Trophoblast cell (in vitro differentiated cells and primary cell): ENCODE measurements around the gene COX6A1.

ENCODE experiments used
- DNase-seq, 2 donors: peaks; one replicate each; pipeline ENCODE4 v3.0.0-alpha.2; 2016
- H2AFZ ChIP-seq: 2 replicates; pipeline ENCODE4 v1.6.1; 2013; ENCODE audit warnings: low read length, moderate library complexity, mild to moderate bottlenecking; ENCODE audit not compliant: insufficient read depth, poor library complexity
- H2AK5ac ChIP-seq: 2 replicates; pipeline ENCODE4 v1.6.1; 2013; ENCODE audit warnings: mild to moderate bottlenecking, low read length
- H2BK120ac ChIP-seq: 2 replicates; pipeline ENCODE4 v1.6.1; 2013; ENCODE audit warnings: low read length, mild to moderate bottlenecking, moderate library complexity; ENCODE audit not compliant: insufficient read depth, poor library complexity
- H2BK12ac ChIP-seq: 2 replicates; pipeline ENCODE4 v1.6.1; 2013; ENCODE audit warnings: mild to moderate bottlenecking, low read length, moderate library complexity
- H2BK5ac ChIP-seq: 2 replicates; pipeline ENCODE4 v1.6.1; 2013; ENCODE audit warnings: low read length, low read depth, moderate library complexity, mild to moderate bottlenecking; ENCODE audit not compliant: poor library complexity
- H3K14ac ChIP-seq: 2 replicates; pipeline ENCODE4 v1.6.1; 2013; ENCODE audit warnings: mild to moderate bottlenecking, low read length
- H3K18ac ChIP-seq: 2 replicates; pipeline ENCODE4 v1.6.1; 2013; ENCODE audit warnings: mild to moderate bottlenecking, low read length
- H3K23ac ChIP-seq: 2 replicates; pipeline ENCODE4 v1.6.1; 2013; ENCODE audit warnings: low read length
- H3K27ac ChIP-seq: 2 replicates; pipeline ENCODE4 v1.5.1; 2013; ENCODE audit warnings: low read depth, mild to moderate bottlenecking, inconsistent platforms, low read length, moderate library complexity
- H3K27me3 ChIP-seq: 2 replicates; pipeline ENCODE4 v1.6.1; 2013; ENCODE audit warnings: inconsistent platforms, mild to moderate bottlenecking, low read length, moderate library complexity; ENCODE audit not compliant: insufficient read depth
- H3K36me3 ChIP-seq, 2 experiments: 1 replicate in 1 of 2; 2 replicates in 1 of 2; pipeline ENCODE4 v1.6.1; 2013; ENCODE audit warnings: low read length in 2 of 2, mild to moderate bottlenecking in 2 of 2, moderate library complexity in 1 of 2; ENCODE audit not compliant: insufficient read depth in 2 of 2, control insufficient read depth in 1 of 2
- H3K4ac ChIP-seq: 2 replicates; pipeline ENCODE4 v1.6.1; 2013; ENCODE audit warnings: low read depth, mild to moderate bottlenecking, low read length, moderate library complexity
- H3K4me1 ChIP-seq, 2 experiments: 1 replicate in 1 of 2; 2 replicates in 1 of 2; pipeline ENCODE4 v1.6.1; 2013; ENCODE audit warnings: low read length in 2 of 2, mild to moderate bottlenecking in 2 of 2, moderate library complexity in 1 of 2; ENCODE audit not compliant: insufficient read depth in 2 of 2, control insufficient read depth in 1 of 2
- H3K4me2 ChIP-seq: 2 replicates; pipeline ENCODE4 v1.6.1; 2013; ENCODE audit warnings: inconsistent platforms, mild to moderate bottlenecking, low read length, moderate library complexity
- H3K4me3 ChIP-seq: 2 replicates; pipeline ENCODE4 v1.5.1; 2013; ENCODE audit warnings: mild to moderate bottlenecking, low read depth, low read length, inconsistent platforms
- H3K79me1 ChIP-seq: one replicate; pipeline ENCODE4 v1.6.1; 2013; ENCODE audit warnings: low read length
- H3K79me2 ChIP-seq: 2 replicates; pipeline ENCODE4 v1.6.1; 2013; ENCODE audit warnings: low read length, mild to moderate bottlenecking; ENCODE audit not compliant: control insufficient read depth, insufficient read depth, poor library complexity
- H3K9ac ChIP-seq: 2 replicates; pipeline ENCODE4 v1.6.1; 2013; ENCODE audit warnings: mild to moderate bottlenecking, low read length
- H3K9me3 ChIP-seq: 2 replicates; pipeline ENCODE4 v1.6.1; 2013; ENCODE audit warnings: low read depth, mild to moderate bottlenecking, control low read depth, inconsistent platforms, low read length; ENCODE audit not compliant: insufficient read depth
- H4K12ac ChIP-seq: 2 replicates; pipeline ENCODE4 v1.6.1; 2013; ENCODE audit warnings: low read depth, mild to moderate bottlenecking, low read length, moderate library complexity
- H4K8ac ChIP-seq: 2 replicates; pipeline ENCODE4 v1.6.1; 2013; ENCODE audit warnings: low read depth, mild to moderate bottlenecking, low read length, moderate library complexity
- H4K91ac ChIP-seq: one replicate; pipeline ENCODE4 v1.6.1; 2013; ENCODE audit warnings: low read depth, mild to moderate bottlenecking, low read length, moderate library complexity
- WGBS: extraction: QIAGEN DNeasy Blood & Tissue Kit; methylation state at CpG from one replicate; pipeline ENCODE4 v1.1.7; 2013; ENCODE audit warnings: missing lambda C conversion rate; ENCODE audit not compliant: insufficient read length, insufficient coverage; ENCODE audit errors: extremely low coverage; 5-methylcytosine and 5-hydroxymethylcytosine counted together

The COX6A1 gene

DNA sequence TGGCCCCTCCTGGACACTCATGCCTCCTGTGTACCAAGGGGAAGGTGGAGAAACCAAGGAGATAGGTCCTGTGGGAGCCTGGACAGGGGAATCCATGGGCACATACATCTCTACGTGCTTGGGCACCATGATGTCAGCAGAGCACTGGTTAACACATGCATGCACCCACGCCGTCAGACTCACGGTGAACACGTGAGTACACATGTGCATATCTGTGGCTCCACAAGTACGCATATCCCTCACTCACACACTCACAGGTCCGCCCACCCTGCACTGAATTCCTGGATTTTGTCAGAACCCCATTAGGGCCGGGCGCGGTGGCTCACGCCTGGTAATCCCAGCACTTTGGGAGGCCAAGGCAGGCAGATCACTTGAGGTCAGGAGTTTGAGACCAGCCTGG, 29.1 kb upstream of the COX6A1 start:
- Histone ChIP-seq H2AFZ (no peak overlapping the region), H3K4me1 (peaks cover 1% of the 10 kb centered on the region in 2 experiments), H3K9ac (no peak overlapping the region), H4K12ac (no peak overlapping the region), H3K4ac (no peak overlapping the region), H4K91ac (no peak overlapping the region), H2BK5ac (no peak overlapping the region), H2BK12ac (no peak overlapping the region), H4K8ac (no peak overlapping the region), H3K79me1 (no peaks in the 10 kb centered on the region), H3K27ac (no peak overlapping the region), H3K18ac (no peak overlapping the region), H3K36me3 (no peaks in the 10 kb centered on the region), H3K14ac (no peak overlapping the region), H3K79me2 (no peaks in the 10 kb centered on the region), H3K23ac (no peak overlapping the region), H3K4me2 (no peak overlapping the region), H3K9me3 (no peaks in the 10 kb centered on the region), H3K27me3 (no peaks in the 10 kb centered on the region), H3K4me3 (no peak overlapping the region), H2BK120ac (no peak overlapping the region), H2AK5ac (no peak overlapping the region)
- no peak for DNase-seq
- no CpG with 5 or more reads among the region's 11 CpGs for WGBS

DNA sequence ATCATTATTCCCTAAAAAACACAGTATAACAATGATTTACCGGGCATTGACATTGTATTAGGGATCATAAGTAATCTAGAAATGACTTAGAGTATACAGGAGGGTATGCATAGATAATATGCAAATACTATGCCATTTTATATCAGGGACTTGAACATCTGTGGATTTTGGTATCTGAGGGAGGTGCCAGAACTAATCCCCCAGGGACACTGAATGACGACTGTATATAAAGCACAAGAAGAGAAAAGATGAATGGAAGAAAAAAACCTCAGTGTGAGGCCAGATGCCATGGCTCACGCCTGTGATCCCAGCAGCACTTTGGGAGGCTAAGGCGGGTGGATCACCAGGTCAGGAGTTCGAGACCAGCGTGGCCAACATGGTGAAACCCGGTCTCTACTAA, 25.5 kb upstream of the COX6A1 start:
- H3K36me3 ChIP-seq, result no peaks in the 10 kb centered on the region
- no peak overlapping the region for H3K9ac ChIP-seq

DNA sequence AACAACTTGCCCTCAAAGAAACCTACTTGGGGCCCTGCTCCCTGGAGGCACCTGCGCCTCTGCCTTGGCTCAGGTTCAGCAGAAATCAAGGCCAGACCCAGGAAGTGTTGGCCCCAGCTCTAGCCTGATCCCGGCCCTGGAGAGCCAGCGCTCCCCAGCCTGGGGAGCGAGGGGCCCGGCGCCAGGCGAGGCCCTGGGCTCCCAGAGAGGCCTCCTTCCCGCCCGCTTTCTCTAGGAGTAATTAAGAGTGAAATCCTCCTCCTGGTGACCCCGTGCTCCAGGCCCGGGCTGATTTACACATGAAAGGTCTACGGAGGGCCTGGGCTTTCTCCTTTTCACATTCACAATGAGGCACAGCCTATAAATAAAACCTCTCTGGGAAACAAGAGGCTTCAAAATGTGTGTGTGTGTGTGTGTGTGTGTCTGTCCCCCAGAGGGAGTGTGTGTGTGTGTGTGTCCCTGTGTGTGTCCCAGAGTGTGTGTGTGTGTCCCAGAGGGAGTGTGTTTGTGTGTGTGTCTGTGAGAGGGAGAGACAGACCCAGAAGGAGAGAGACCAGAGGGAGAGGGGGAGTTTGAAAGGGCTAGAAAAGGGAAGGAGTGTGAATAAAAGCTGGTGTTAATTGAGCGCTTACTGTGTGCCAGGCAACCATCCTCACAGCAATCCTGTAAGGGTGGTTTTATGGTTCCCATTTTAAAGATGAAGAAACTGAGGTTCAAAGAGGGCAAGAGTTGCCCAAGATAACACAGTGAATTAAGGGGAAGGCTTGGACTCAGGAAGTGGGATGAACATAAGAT, 23.8 kb upstream of the COX6A1 start:
- no peak overlapping the region for H3K27ac ChIP-seq
- no CpG with 5 or more reads among the region's 13 CpGs for WGBS
- peak overlapping the region; percentile 46 for H4K12ac ChIP-seq
- no peak for DNase-seq
- H3K79me1 ChIP-seq, result no peaks in the 10 kb centered on the region
- H2AFZ ChIP-seq, result peak overlapping the region; percentile 45
- no peak overlapping the region for H3K4me3 ChIP-seq
- no peak overlapping the region for H3K9ac ChIP-seq
- no peak overlapping the region for H2BK12ac ChIP-seq
- H3K4me2 ChIP-seq, result no peak overlapping the region
- H3K9me3 ChIP-seq, result no peaks in the 10 kb centered on the region
- no peaks in the 10 kb centered on the region for H3K79me2 ChIP-seq
- no peak overlapping the region for H3K18ac ChIP-seq
- no peak overlapping the region for H4K91ac ChIP-seq
- no peak overlapping the region for H2BK120ac ChIP-seq
- H2BK5ac ChIP-seq, result no peak overlapping the region
- H2AK5ac ChIP-seq, result no peak overlapping the region
- no peak overlapping the region for H3K14ac ChIP-seq
- H3K36me3 ChIP-seq, result no peaks in the 10 kb centered on the region
- no peak overlapping the region for H3K4ac ChIP-seq
- no peaks in the 10 kb centered on the region for H3K27me3 ChIP-seq
- H4K8ac ChIP-seq, result peak overlapping the region; percentile 21
- peaks cover 3 to 5% of the 10 kb centered on the region in 2 experiments for H3K4me1 ChIP-seq
- no peak overlapping the region for H3K23ac ChIP-seq

More for the DNA sequence above, 25.5 kb upstream of the COX6A1 start:
- H3K27ac ChIP-seq, result no peak overlapping the region
- H4K12ac ChIP-seq, result no peak overlapping the region
- WGBS, result no CpG with 5 or more reads among the region's 7 CpGs
- H3K4me1 ChIP-seq, result peaks cover 3 to 5% of the 10 kb centered on the region in 2 experiments
- H2AFZ ChIP-seq, result no peak overlapping the region
- no peak overlapping the region for H2AK5ac ChIP-seq
- no peaks in the 10 kb centered on the region for H3K79me2 ChIP-seq
- H2BK5ac ChIP-seq, result no peak overlapping the region
- no peaks in the 10 kb centered on the region for H3K79me1 ChIP-seq
- H3K18ac ChIP-seq, result no peak overlapping the region
- no peak overlapping the region for H3K4me2 ChIP-seq
- H4K8ac ChIP-seq, result no peak overlapping the region
- H3K14ac ChIP-seq, result no peak overlapping the region
- no peak for DNase-seq
- no peak overlapping the region for H2BK120ac ChIP-seq
- no peak overlapping the region for H4K91ac ChIP-seq
- H3K4me3 ChIP-seq, result no peak overlapping the region
- no peaks in the 10 kb centered on the region for H3K9me3 ChIP-seq
- H3K4ac ChIP-seq, result no peak overlapping the region
- H3K27me3 ChIP-seq, result no peaks in the 10 kb centered on the region
- H2BK12ac ChIP-seq, result no peak overlapping the region
- H3K23ac ChIP-seq, result no peak overlapping the region

DNA sequence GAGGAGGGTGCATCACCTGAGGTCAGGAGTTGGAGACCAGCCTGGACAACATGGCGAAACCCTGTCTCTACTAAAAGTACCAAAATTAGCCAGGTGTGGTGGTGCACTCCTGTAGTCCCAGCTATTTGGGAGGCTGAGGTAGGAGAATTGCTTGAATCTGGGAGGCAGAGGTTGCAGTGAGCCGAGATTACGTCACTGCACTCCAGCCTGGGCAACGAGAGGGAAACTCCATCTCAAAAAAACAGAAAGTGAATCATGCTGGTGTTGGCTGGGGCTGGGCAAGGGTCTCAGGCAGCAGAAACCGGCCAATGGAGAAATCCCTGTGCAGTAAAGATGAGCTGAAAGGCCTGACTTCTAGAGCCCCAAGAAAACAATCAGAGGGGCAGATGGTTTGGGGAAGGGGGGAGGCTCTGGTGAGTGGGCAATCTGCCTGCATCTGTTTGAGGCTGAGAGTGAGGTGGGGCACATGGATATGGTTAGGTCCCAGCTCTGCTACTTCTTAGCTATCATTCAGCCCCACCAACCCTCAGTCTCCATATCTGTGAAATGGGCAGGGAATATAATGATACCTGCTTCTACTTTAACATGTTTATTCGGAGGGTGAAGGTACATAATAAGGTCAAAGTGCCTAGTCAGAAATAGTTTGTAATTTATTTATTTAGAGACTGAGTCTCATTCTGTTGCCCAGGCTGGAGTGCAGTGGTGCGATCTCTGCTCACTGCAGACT, 21.3 kb upstream of the COX6A1 start:
- Histone ChIP-seq H2BK12ac (no peak overlapping the region), H3K79me1 (no peaks in the 10 kb centered on the region), H2BK5ac (no peak overlapping the region), H4K91ac (no peak overlapping the region), H3K27me3 (no peaks in the 10 kb centered on the region), H3K36me3 (no peaks in the 10 kb centered on the region), H2AK5ac (no peak overlapping the region), H3K4me1 (peaks cover 3 to 5% of the 10 kb centered on the region in 2 experiments), H3K4me2 (no peak overlapping the region), H3K4ac (no peak overlapping the region), H2BK120ac (no peak overlapping the region), H3K9me3 (no peaks in the 10 kb centered on the region), H3K27ac (no peak overlapping the region), H3K18ac (no peak overlapping the region), H3K4me3 (no peak overlapping the region), H4K12ac (no peak overlapping the region), H4K8ac (no peak overlapping the region), H3K23ac (no peak overlapping the region), H2AFZ (no peak overlapping the region), H3K79me2 (no peaks in the 10 kb centered on the region), H3K14ac (no peak overlapping the region), H3K9ac (no peak overlapping the region)
- DNase-seq, result no peak
- WGBS, result no CpG with 5 or more reads among the region's 7 CpGs
